ENCODE measurements around the gene BMP7.
"Not testable (repeated sequence)": the region's sequence is repeated elsewhere in the genome, so short reads cannot be mapped to it uniquely, and the experiment has no call there.

The BMP7 gene

GRCh38 chr20:57197352-57198131, 68.9 kb downstream of the BMP7 start:
- peak overlapping the region in 2 of 11 experiments; percentile 4 to 11; a peak in 1 of 22 replicates for H3K9ac ChIP-seq
- H3K9me3 ChIP-seq (replicated peaks in 1 of 11), result no peaks in the 10 kb centered on the region
- no peak for TF ChIP-seq Cebpa-rat (IDR thresholded peaks at IDR 0.05)
- peak overlapping the region in 2 of 11 experiments; percentile 44 to 63; a peak in 4 of 22 replicates for H3K27ac ChIP-seq
- H4K20me1 ChIP-seq, result peaks cover 0 to 38% (median 0%) of the 10 kb centered on the region in 11 experiments; a peak in 5 of 22 replicates
- H3K4me3 ChIP-seq, result no peak overlapping the region
- H3K36me3 ChIP-seq, result no peaks in the 10 kb centered on the region
- H3K27me3 ChIP-seq, result peaks cover 0 to 44% (median 0%) of the 10 kb centered on the region in 11 experiments; a peak in 7 of 22 replicates
- peak overlapping the region; percentile 55 to 83 (median 75); a peak in 21 of 22 replicates for H3K4me2 ChIP-seq
- H3K4me1 ChIP-seq, result peaks cover 21 to 44% (median 31%) of the 10 kb centered on the region in 10 experiments

- H3K27me3 ChIP-seq, result peaks cover 0 to 26% (median 0%) of the 10 kb centered on the region in 11 experiments; a peak in 6 of 22 replicates
- no peak; a peak in 1 of 22 replicates for TF ChIP-seq Cebpa-rat (IDR thresholded peaks at IDR 0.05)
- H3K9me3 ChIP-seq (replicated peaks in 1 of 11), result no peaks in the 10 kb centered on the region
- peak overlapping the region in 1 of 11 experiments; percentile 2; a peak in 1 of 22 replicates for H3K27ac ChIP-seq
- H3K4me3 ChIP-seq, result no peak overlapping the region
- H4K20me1 ChIP-seq, result peaks cover 0 to 38% (median 0%) of the 10 kb centered on the region in 11 experiments; a peak in 5 of 22 replicates
- peaks cover 25 to 52% (median 38%) of the 10 kb centered on the region in 10 experiments for H3K4me1 ChIP-seq
- peak overlapping the region in 9 of 11 experiments; percentile 16 to 54 (median 37); a peak in 12 of 22 replicates for H3K4me2 ChIP-seq
- H3K36me3 ChIP-seq, result no peaks in the 10 kb centered on the region
- no peak overlapping the region for H3K9ac ChIP-seq
Measured at GRCh38 chr20:57195469-57196100, 70.9 kb downstream of the BMP7 start.

GRCh38 chr20:57195023-57195422, 71.4 kb downstream of the BMP7 start:
- H3K9ac ChIP-seq, result no peak overlapping the region

GRCh38 chr20:57194154-57194553, 72.3 kb downstream of the BMP7 start:
- H3K4me2 ChIP-seq, result no peak overlapping the region
- no peak for TF ChIP-seq Cebpa-rat (IDR thresholded peaks at IDR 0.05)
- peaks cover 27 to 49% (median 40%) of the 10 kb centered on the region in 10 experiments for H3K4me1 ChIP-seq
- H3K27me3 ChIP-seq, result peaks cover 0 to 21% (median 0%) of the 10 kb centered on the region in 11 experiments; a peak in 6 of 22 replicates
- H4K20me1 ChIP-seq, result peaks cover 0 to 28% (median 0%) of the 10 kb centered on the region in 11 experiments; a peak in 5 of 22 replicates
- H3K36me3 ChIP-seq, result no peaks in the 10 kb centered on the region
- no peak overlapping the region for H3K9ac ChIP-seq
- no peak overlapping the region for H3K27ac ChIP-seq
- no peak overlapping the region for H3K4me3 ChIP-seq
- H3K9me3 ChIP-seq (replicated peaks in 1 of 11), result no peaks in the 10 kb centered on the region

More at GRCh38 chr20:57195023-57195422, 71.4 kb downstream of the BMP7 start:
- Histone ChIP-seq H3K4me3 (no peak overlapping the region), H3K27me3 (peaks cover 0 to 23% (median 0%) of the 10 kb centered on the region in 11 experiments; a peak in 6 of 22 replicates), H3K36me3 (no peaks in the 10 kb centered on the region), H3K27ac (peak overlapping the region in 2 of 11 experiments; percentile 2 to 28; a peak in 2 of 22 replicates), H4K20me1 (peaks cover 0 to 37% (median 0%) of the 10 kb centered on the region in 11 experiments; a peak in 5 of 22 replicates), H3K4me1 (peaks cover 27 to 57% (median 42%) of the 10 kb centered on the region in 10 experiments), H3K9me3 (replicated peaks in 1 of 11) (no peaks in the 10 kb centered on the region), H3K4me2 (peak overlapping the region in 9 of 11 experiments; percentile 16 to 54 (median 37); a peak in 11 of 22 replicates)
- no peak for TF ChIP-seq Cebpa-rat (IDR thresholded peaks at IDR 0.05)

- Histone ChIP-seq H3K27me3 (peaks cover 0 to 10% (median 0%) of the 10 kb centered on the region in 11 experiments; a peak in 5 of 22 replicates), H3K27ac (peak overlapping the region in 1 of 11 experiments; percentile 35; a peak in 2 of 22 replicates), H3K9ac (no peak overlapping the region), H3K4me1 (peaks cover 20 to 38% (median 30%) of the 10 kb centered on the region in 10 experiments), H3K4me3 (no peak overlapping the region), H3K4me2 (peak overlapping the region in 4 of 11 experiments; percentile 7 to 28 (median 12); a peak in 3 of 22 replicates), H3K36me3 (no peaks in the 10 kb centered on the region), H3K9me3 (replicated peaks in 1 of 11) (no peaks in the 10 kb centered on the region), H4K20me1 (peaks cover 0 to 22% (median 0%) of the 10 kb centered on the region in 11 experiments; a peak in 5 of 22 replicates)
- TF ChIP-seq Cebpa-rat (IDR thresholded peaks at IDR 0.05), result no peak
Measured at GRCh38 chr20:57193094-57193493, 73.3 kb downstream of the BMP7 start.

GRCh38 chr20:57192311-57192710, 74.1 kb downstream of the BMP7 start:
- H3K4me2 ChIP-seq, result no peak overlapping the region
- no peak for TF ChIP-seq Cebpa-rat (IDR thresholded peaks at IDR 0.05)

GRCh38 chr20:57191265-57191638, 75.2 kb downstream of the BMP7 start:
- H3K36me3 ChIP-seq, result not testable (repeated sequence)
- H3K4me1 ChIP-seq, result peaks cover 10 to 28% (median 21%) of the 10 kb centered on the region in 10 experiments; a peak in 19 of 20 replicates

More at GRCh38 chr20:57192311-57192710, 74.1 kb downstream of the BMP7 start:
- Histone ChIP-seq H3K27me3 (peaks cover 0 to 2% (median 0%) of the 10 kb centered on the region in 11 experiments; a peak in 4 of 22 replicates), H3K4me3 (no peak overlapping the region), H3K36me3 (no peaks in the 10 kb centered on the region), H4K20me1 (peaks cover 0 to 15% (median 0%) of the 10 kb centered on the region in 11 experiments; a peak in 1 of 22 replicates), H3K4me1 (peaks cover 13 to 30% (median 23%) of the 10 kb centered on the region in 10 experiments; a peak in 19 of 20 replicates), H3K9ac (no peak overlapping the region), H3K9me3 (replicated peaks in 1 of 11) (no peaks in the 10 kb centered on the region), H3K27ac (no peak overlapping the region)

GRCh38 chr20:57190536-57191264, 75.7 kb downstream of the BMP7 start:
- Histone ChIP-seq H3K4me1 (peaks cover 10 to 26% (median 20%) of the 10 kb centered on the region in 10 experiments; a peak in 19 of 20 replicates), H3K27ac (peak overlapping the region in 3 of 11 experiments; percentile 19 to 39 (median 31); a peak in 3 of 22 replicates), H3K36me3 (no peaks in the 10 kb centered on the region), H4K20me1 (peaks cover 0 to 9% (median 0%) of the 10 kb centered on the region in 11 experiments; a peak in 1 of 22 replicates), H3K4me2 (peak overlapping the region; percentile 22 to 82 (median 71); a peak in 20 of 22 replicates), H3K4me3 (no peak overlapping the region), H3K9me3 (replicated peaks in 1 of 11) (no peaks in the 10 kb centered on the region), H3K9ac (no peak overlapping the region), H3K27me3 (no peaks in the 10 kb centered on the region)
- no peak for TF ChIP-seq Cebpa-rat (IDR thresholded peaks at IDR 0.05)

More at GRCh38 chr20:57191265-57191638, 75.2 kb downstream of the BMP7 start:
- H3K9me3 ChIP-seq (replicated peaks in 1 of 11); H3K9ac ChIP-seq; H3K27me3 ChIP-seq; H3K27ac ChIP-seq; H3K4me3 ChIP-seq: not testable (repeated sequence)
- Histone ChIP-seq H3K4me2 (peak overlapping the region in 10 of 11 experiments; percentile 29 to 82 (median 72); a peak in 15 of 22 replicates), H4K20me1 (peaks cover 0 to 13% (median 0%) of the 10 kb centered on the region in 11 experiments; a peak in 1 of 22 replicates)

All from BLaER1 treated with 17β-estradiol and CSF1 and Interleukin-3, amounts not matched to agents 10 nM and 100 nM (cell line).